Measurements from ENCODE around the gene FITM1.

Gene FITM1

GRCh38 chr14:24179294-24179960 is 49.0 kb downstream of the FITM1 start:
- no peaks in the 10 kb centered on the region for H3K27me3 ChIP-seq (ENCODE audit: low read depth)
- H3K4me3 ChIP-seq, result no peak overlapping the region
- H3K4me1 ChIP-seq, result no peaks in the 10 kb centered on the region
- peaks cover 60% of the 10 kb centered on the region for H3K36me3 ChIP-seq (replicated peaks)
- no peaks in the 10 kb centered on the region for H3K9me3 ChIP-seq
- in situ Hi-C loops (cut with MboI; ENCODE audit: low sequenced_read_pairs), result no loop called here
- no peak for DNase-seq (ENCODE audit: low spot score in 2 of 2)

- Histone ChIP-seq H3K36me3 (replicated peaks) (peaks cover 67% of the 10 kb centered on the region), H3K4me3 (no peak overlapping the region), H3K9me3 (no peaks in the 10 kb centered on the region), H3K27me3 (ENCODE audit: low read depth) (no peaks in the 10 kb centered on the region), H3K4me1 (no peaks in the 10 kb centered on the region)
- DNase-seq (ENCODE audit: low spot score in 2 of 2), result no peak
- in situ Hi-C loops (cut with MboI; ENCODE audit: low sequenced_read_pairs), result no loop called here
These were observed 49.7 kb downstream of the FITM1 start for GRCh38 chr14:24179961-24180796.

- Histone ChIP-seq H3K4me1 (no peaks in the 10 kb centered on the region), H3K36me3 (replicated peaks) (peaks cover 79% of the 10 kb centered on the region), H3K4me3 (no peak overlapping the region), H3K27me3 (ENCODE audit: low read depth) (no peaks in the 10 kb centered on the region), H3K9me3 (no peaks in the 10 kb centered on the region)
- DNase-seq (ENCODE audit: low spot score in 2 of 2), result no peak
- in situ Hi-C loops (cut with MboI; ENCODE audit: low sequenced_read_pairs), result no loop called here
These were observed 51.1 kb downstream of the FITM1 start for GRCh38 chr14:24181371-24182077.

All from HAP-1 (cell line).